Spleen (tissue), 11 donors: ENCODE data around the gene INSL4. TPM values are rescaled to one million over a fixed set of nuclear protein-coding genes. Genes with fewer than 3 reads are reported as not detected.

ENCODE experiments used
- DNase-seq: peaks from one replicate; pipeline ENCODE4 v3.0.0-alpha.2; 2020
- H3K27ac ChIP-seq, 8 donors: fragments of 200-600 bp; sonication (generic) in 7 of 8; 1 replicate in 4 of 8; 2 replicates in 4 of 8; pipeline versions ENCODE4 v1.5.0 to v1.8.0; 2016 to 2021; ENCODE audit warnings: inconsistent platforms in 4 of 8, mild to moderate bottlenecking in 4 of 8, moderate library complexity in 1 of 8
- H3K27me3 ChIP-seq, 7 donors: fragments of 200-600 bp; sonication (generic) in 6 of 7; replicated peaks in 1 of 7; 1 replicate in 4 of 7; 2 replicates in 3 of 7; pipeline versions ENCODE4 v1.5.0 to v1.8.0; 2016 to 2021; ENCODE audit warnings: inconsistent platforms in 3 of 7, mild to moderate bottlenecking in 1 of 7
- H3K36me3 ChIP-seq, 6 donors: fragments of 200-600 bp; sonication (generic) in 5 of 6; 1 replicate in 4 of 6; 2 replicates in 2 of 6; pipeline versions ENCODE4 v1.5.0 to v1.8.0; 2016 to 2021; ENCODE audit warnings: inconsistent platforms in 2 of 6
- H3K4me1 ChIP-seq, 6 donors: fragments of 200-600 bp; sonication (generic) in 5 of 6; 1 replicate in 3 of 6; 2 replicates in 3 of 6; pipeline versions ENCODE4 v1.5.0 to v1.8.0; 2016 to 2021; ENCODE audit warnings: inconsistent platforms in 3 of 6
- H3K4me3 ChIP-seq, 8 donors: fragments of 200-600 bp; sonication (generic) in 7 of 8; 1 replicate in 4 of 8; 2 replicates in 4 of 8; pipeline versions ENCODE4 v1.5.0 to v1.8.0; 2016 to 2021; ENCODE audit warnings: inconsistent platforms in 4 of 8, mild to moderate bottlenecking in 4 of 8, moderate library complexity in 2 of 8
- H3K9me3 ChIP-seq, 8 donors: fragments of 200-600 bp; sonication (generic) in 7 of 8; 1 replicate in 4 of 8; 2 replicates in 4 of 8; pipeline versions ENCODE4 v1.5.0 to v1.8.0; 2016 to 2021; ENCODE audit warnings: inconsistent platforms in 4 of 8
- CTCF ChIP-seq, 11 experiments: fragments of 200-600 bp in 7 of 11; fragments of 450-650 bp in 4 of 11; sonication (generic) in 4 of 11; IDR thresholded peaks in 8 of 11; conservative IDR thresholded peaks in 3 of 11; 1 replicate in 7 of 11; 2 replicates in 4 of 11; pipeline versions ENCODE4 v1.4.0 to v1.8.0; 2016 to 2021; ENCODE audit warnings: antibody characterized with exemption in 11 of 11, inconsistent platforms in 4 of 11, mild to moderate bottlenecking in 1 of 11
- POLR2A ChIP-seq, 3 donors: fragments of 450-650 bp; IDR thresholded peaks; one replicate each; pipeline ENCODE4 v1.5.1; 2017; ENCODE audit warnings: antibody characterized with exemption in 3 of 3, mild to moderate bottlenecking in 1 of 3
- POLR2AphosphoS5 ChIP-seq, 3 donors: sonication (generic); formaldehyde crosslinking; IDR thresholded peaks; one replicate each; pipeline ENCODE4 v1.5.1; 2017; ENCODE audit warnings: antibody characterized with exemption in 3 of 3
- WGBS, 5 donors: extraction: QIAGEN DNeasy Blood & Tissue Kit in 3 of 5; methylation state at CpG; one replicate each; pipeline versions ENCODE4 v1.1.5 to v1.1.7; 2013 to 2018; 5-methylcytosine and 5-hydroxymethylcytosine counted together
- intact Hi-C: fragments of 100-400 bp; cut with DNase I; formaldehyde crosslinking; loops from one replicate; pipeline ENCODE4 v1.15.0; 2023; ENCODE audit warnings: low total_unique reads
- polyA plus RNA-seq, 3 donors: library from polyadenylated mRNA; stranded (reverse); fragments of 200-250 nt; gene quantifications; one replicate each; pipeline ENCODE4 v1.2.1, GENCODE V29; 2013
- total RNA-seq, 7 donors: library from RNA; depleted of rRNA in 3 of 7; stranded (reverse); fragments of >200 nt in 3 of 7; fragmentation: NEBNext Ultra II Directional in 4 of 7; extraction: Animal tissue kit (Norgen Biotek cat#: 25700) in 4 of 7; gene quantifications; one replicate each; pipeline versions ENCODE4 v1.1.0 to v1.2.1, GENCODE V29; 2016 to 2021
- donor health status: healthy with polysubstance abuse.
- donor health status: DM: no; HTN: no; CAD: no; lungs with moderate emphysema.
- donor health status: DM: no; HTN: no; CAD: no.
- donor health status: Bipolar disorder and iron deficiency.
- donor health status: healthy.
- donor health status: DM: no; HTN: no; CAD: no.
- donor health status: DM: yes; HTN: yes; CAD: no.

Gene INSL4
- total and polyA plus RNA-seq, 10 donors, result not detected

DNA sequence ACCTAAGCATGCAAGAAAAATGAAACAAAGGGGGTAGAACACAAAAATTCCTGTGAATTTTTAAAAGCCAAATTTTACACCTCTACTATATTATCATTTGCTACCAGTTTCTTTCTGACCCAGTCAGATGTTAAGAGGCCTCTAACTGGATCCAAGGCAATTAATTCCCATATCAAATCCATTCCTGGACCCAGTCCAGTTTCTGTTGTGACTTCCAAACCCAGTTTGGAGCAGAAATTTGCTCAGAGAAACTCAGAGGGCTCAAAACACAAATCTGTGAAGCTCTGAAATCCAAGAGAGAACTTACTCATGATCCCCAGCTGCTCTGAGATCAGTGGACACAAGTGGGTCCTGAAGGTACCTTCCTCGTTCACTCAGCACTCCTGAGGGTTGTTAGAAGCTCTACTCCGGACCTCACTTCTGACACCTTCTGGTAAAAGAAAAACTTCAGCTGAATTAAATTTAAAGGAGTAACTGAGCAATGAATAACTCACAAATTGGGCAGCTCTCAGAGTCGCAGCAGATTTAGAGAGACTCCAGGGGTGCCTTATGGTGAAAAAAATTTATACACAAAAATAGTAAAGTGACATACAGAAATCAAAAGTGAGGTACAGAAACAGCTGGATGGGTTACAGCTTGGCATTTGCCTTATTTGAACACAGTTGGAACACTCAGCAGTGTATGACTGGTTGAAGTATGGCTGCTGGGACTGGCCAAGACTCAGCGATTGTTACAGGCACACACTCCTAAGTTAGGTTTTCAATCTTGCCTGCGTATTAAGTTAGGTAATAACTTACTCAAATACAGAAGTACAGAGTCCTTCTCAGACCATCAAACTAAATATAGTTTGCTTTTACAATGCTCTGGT lies 32.4 kb downstream of the INSL4 start:
- no peak for DNase-seq
- H3K4me1 ChIP-seq, result no peaks in the 10 kb centered on the region
- no peak overlapping the region for H3K4me3 ChIP-seq
- no peak overlapping the region for H3K27ac ChIP-seq
- H3K9me3 ChIP-seq, result peaks cover 0 to 10% (median 2%) of the 10 kb centered on the region in 8 donors
- no peaks in the 10 kb centered on the region for H3K27me3 ChIP-seq
- H3K36me3 ChIP-seq, result no peaks in the 10 kb centered on the region
- intact Hi-C loops, result no loop called here
- 47 to 59% (median 53%) methylated on average over 5 of the region's 5 CpGs for WGBS, 5 donors
- TF ChIP-seq POLR2A (IDR thresholded peaks at IDR 0.05) (no peak), CTCF (IDR thresholded peaks at IDR 0.05 in 8 of 11, conservative IDR thresholded peaks at IDR 0.05 in 3 of 11) (peak in 1 of 11 experiments; percentile 13)

GRCh38 chr9:5264219-5264595 lies 33.0 kb downstream of the INSL4 start:
- intact Hi-C loops, result no loop called here
- no peaks in the 10 kb centered on the region for H3K36me3 ChIP-seq
- no peak for DNase-seq
- H3K9me3 ChIP-seq, result peaks cover 0 to 7% (median 2%) of the 10 kb centered on the region in 8 donors
- H3K27me3 ChIP-seq, result no peaks in the 10 kb centered on the region
- H3K4me3 ChIP-seq, result no peak overlapping the region
- peaks cover 0 to 5% (median 0%) of the 10 kb centered on the region in 6 donors for H3K4me1 ChIP-seq
- no peak overlapping the region for H3K27ac ChIP-seq
- TF ChIP-seq POLR2A (IDR thresholded peaks at IDR 0.05) (no peak), CTCF (IDR thresholded peaks at IDR 0.05 in 8 of 11, conservative IDR thresholded peaks at IDR 0.05 in 3 of 11) (no peak), POLR2AphosphoS5 (IDR thresholded peaks at IDR 0.05) (no peak)

- H3K27me3 ChIP-seq, result no peaks in the 10 kb centered on the region
- no peak for DNase-seq
- H3K4me1 ChIP-seq, result peaks cover 0 to 9% (median 0%) of the 10 kb centered on the region in 6 donors
- no peaks in the 10 kb centered on the region for H3K36me3 ChIP-seq
- intact Hi-C loops, result no loop called here
- 0 to 100% (median 88%) methylated on average over 1 of the region's 1 CpG for WGBS, 5 donors
- H3K4me3 ChIP-seq, result no peak overlapping the region
- no peak overlapping the region for H3K27ac ChIP-seq
- no peaks in the 10 kb centered on the region for H3K9me3 ChIP-seq
- no peak for TF ChIP-seq POLR2AphosphoS5 (IDR thresholded peaks at IDR 0.05)
- TF ChIP-seq POLR2A (IDR thresholded peaks at IDR 0.05), result no peak
- TF ChIP-seq CTCF (IDR thresholded peaks at IDR 0.05 in 8 of 11, conservative IDR thresholded peaks at IDR 0.05 in 3 of 11), result no peak
These were observed 34.7 kb downstream of the INSL4 start for GRCh38 chr9:5265939-5266338.

DNA sequence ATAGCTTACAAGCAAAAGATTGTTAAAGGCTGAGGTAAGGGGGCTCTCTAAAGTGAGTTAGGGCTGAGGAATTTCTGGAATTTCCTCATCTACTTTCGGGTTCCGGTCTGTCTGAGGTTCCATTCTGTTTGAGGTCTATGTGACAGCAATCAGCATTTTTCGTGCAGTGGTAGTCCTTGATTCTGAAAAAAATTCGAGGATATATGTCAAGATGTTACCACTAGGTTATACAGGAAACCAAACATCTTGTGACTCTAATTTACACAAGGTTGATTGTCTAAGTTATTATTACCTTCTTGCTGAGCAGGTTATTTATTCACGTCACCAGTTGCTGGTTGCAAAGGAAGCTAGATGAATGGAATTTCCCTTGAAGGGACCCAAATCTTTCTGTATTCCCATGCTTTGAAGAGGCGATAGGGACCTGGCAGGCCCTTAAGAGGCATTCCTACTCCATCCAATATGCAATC lies 38.1 kb downstream of the INSL4 start:
- no peak for DNase-seq
- no peak for TF ChIP-seq POLR2AphosphoS5 (IDR thresholded peaks at IDR 0.05)
- TF ChIP-seq CTCF (IDR thresholded peaks at IDR 0.05 in 8 of 11, conservative IDR thresholded peaks at IDR 0.05 in 3 of 11), result no peak
- no peak for TF ChIP-seq POLR2A (IDR thresholded peaks at IDR 0.05)
- Histone ChIP-seq H3K27ac (peak overlapping the region in 1 of 8 donors; percentile 40), H3K36me3 (no peaks in the 10 kb centered on the region), H3K4me1 (peaks cover 0 to 9% (median 0%) of the 10 kb centered on the region in 6 donors), H3K4me3 (no peak overlapping the region), H3K27me3 (no peaks in the 10 kb centered on the region), H3K9me3 (no peaks in the 10 kb centered on the region)
- intact Hi-C loops, result no loop called here
- 51 to 65% (median 62%) methylated on average over 6 of the region's 6 CpGs for WGBS, 5 donors
